ENCODE measurements around the gene GLB1L.

The GLB1L gene

DNA sequence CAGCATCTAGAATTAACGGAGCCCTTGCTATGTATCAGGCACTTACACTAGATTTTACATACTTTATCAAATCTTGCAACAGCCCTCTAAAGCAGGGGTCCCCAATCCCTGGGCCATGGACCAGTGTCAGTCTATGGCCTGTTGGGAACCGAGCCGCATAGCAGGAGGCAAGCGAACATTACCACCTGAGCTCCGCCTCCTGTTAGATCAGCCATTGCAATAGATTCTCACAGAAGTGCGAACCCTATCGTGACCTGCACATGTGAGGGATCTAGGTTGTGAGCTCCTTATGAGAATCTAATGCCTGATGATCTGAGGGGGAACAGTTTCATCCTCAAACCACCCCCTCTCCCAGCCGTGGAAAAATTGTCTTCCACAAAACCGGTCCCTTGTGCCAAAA is 47.4 kb upstream of the GLB1L start:
- Histone ChIP-seq H3F3A (ENCODE audit: insufficient read depth) (no peaks in the 10 kb centered on the region), H3K9me2 (replicated peaks; ENCODE audit: insufficient read depth, low read length) (no peaks in the 10 kb centered on the region), H3K79me2 (ENCODE audit: insufficient read depth, low read length) (no peaks in the 10 kb centered on the region), H3K9ac (ENCODE audit: low read length) (no peak overlapping the region), H3K27ac (ENCODE audit: low read depth, low read length) (no peak overlapping the region), H3K4me2 (ENCODE audit: low read depth, low read length, poor library complexity, severe bottlenecking) (no peak overlapping the region), H4K20me1 (ENCODE audit: low read depth, low read length) (no peaks in the 10 kb centered on the region), H3K4me3 (ENCODE audit: insufficient read depth, low read length, poor library complexity, severe bottlenecking) (no peak overlapping the region), H3K36me3 (ENCODE audit: low read length) (no peaks in the 10 kb centered on the region), H3K9me3 (ENCODE audit: insufficient read depth, low read length) (no peaks in the 10 kb centered on the region), H3K27me3 (ENCODE audit: low read length) (no peaks in the 10 kb centered on the region), H2AFZ (ENCODE audit: low read depth, low read length, severe bottlenecking) (no peak overlapping the region)
- TF ChIP-seq, protein P1, sequence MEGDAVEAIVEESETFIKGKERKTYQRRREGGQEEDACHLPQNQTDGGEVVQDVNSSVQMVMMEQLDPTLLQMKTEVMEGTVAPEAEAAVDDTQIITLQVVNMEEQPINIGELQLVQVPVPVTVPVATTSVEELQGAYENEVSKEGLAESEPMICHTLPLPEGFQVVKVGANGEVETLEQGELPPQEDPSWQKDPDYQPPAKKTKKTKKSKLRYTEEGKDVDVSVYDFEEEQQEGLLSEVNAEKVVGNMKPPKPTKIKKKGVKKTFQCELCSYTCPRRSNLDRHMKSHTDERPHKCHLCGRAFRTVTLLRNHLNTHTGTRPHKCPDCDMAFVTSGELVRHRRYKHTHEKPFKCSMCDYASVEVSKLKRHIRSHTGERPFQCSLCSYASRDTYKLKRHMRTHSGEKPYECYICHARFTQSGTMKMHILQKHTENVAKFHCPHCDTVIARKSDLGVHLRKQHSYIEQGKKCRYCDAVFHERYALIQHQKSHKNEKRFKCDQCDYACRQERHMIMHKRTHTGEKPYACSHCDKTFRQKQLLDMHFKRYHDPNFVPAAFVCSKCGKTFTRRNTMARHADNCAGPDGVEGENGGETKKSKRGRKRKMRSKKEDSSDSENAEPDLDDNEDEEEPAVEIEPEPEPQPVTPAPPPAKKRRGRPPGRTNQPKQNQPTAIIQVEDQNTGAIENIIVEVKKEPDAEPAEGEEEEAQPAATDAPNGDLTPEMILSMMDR (IDR thresholded peaks at IDR 0.05; ENCODE audit: insufficient read depth, low read length, poor library complexity, severe bottlenecking) = no peak
- no peak for TF ChIP-seq EZH2phosphoT487 (conservative IDR thresholded peaks at IDR 0.05; ENCODE audit: low read length)

DNA sequence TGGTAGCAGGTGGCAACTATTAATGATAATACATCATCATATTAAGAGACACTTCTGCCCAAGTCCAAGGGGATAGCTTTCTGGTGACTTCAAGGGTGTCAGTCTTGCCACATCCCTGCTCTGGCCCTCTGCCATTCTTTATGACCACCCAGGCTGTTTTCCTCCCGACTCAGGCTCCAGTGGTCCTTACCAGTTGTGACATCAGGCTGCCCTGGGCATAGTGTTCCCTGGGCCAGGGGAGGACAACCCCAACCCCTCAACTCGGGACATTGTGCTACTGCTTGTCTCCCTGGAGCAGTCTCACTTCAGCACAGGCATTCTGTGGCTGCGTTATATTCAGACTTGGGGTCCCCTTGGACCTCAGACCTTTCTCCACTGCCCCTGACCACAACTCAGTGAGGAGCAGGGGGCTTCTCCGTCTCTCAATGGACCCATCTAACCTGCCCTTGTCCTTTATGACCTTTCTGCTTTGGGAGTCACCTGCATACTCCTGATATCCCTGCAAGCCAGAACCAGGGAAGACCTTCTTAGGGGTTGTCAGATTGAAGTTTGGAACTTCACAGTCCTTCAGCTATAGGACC is 46.8 kb upstream of the GLB1L start:
- no peaks in the 10 kb centered on the region for H3K36me3 ChIP-seq (ENCODE audit: low read length)
- no peak overlapping the region for H3K4me3 ChIP-seq (ENCODE audit: insufficient read depth, low read length, poor library complexity, severe bottlenecking)
- H3K27me3 ChIP-seq (ENCODE audit: low read length) = no peaks in the 10 kb centered on the region
- no peak overlapping the region for H3K27ac ChIP-seq (ENCODE audit: low read depth, low read length)
- no peaks in the 10 kb centered on the region for H3K9me3 ChIP-seq (ENCODE audit: insufficient read depth, low read length)
- no peaks in the 10 kb centered on the region for H3K9me2 ChIP-seq (replicated peaks; ENCODE audit: insufficient read depth, low read length)
- no peak overlapping the region for H3K9ac ChIP-seq (ENCODE audit: low read length)
- H4K20me1 ChIP-seq (ENCODE audit: low read depth, low read length) = no peaks in the 10 kb centered on the region
- no peak for TF ChIP-seq EZH2phosphoT487 (conservative IDR thresholded peaks at IDR 0.05; ENCODE audit: low read length)
- TF ChIP-seq, protein P1 (IDR thresholded peaks at IDR 0.05; ENCODE audit: insufficient read depth, low read length, poor library complexity, severe bottlenecking) = no peak
- no peak overlapping the region for H3K4me2 ChIP-seq (ENCODE audit: low read depth, low read length, poor library complexity, severe bottlenecking)
- no peaks in the 10 kb centered on the region for H3K79me2 ChIP-seq (ENCODE audit: insufficient read depth, low read length)
- H2AFZ ChIP-seq (ENCODE audit: low read depth, low read length, severe bottlenecking) = no peak overlapping the region
- no peaks in the 10 kb centered on the region for H3F3A ChIP-seq (ENCODE audit: insufficient read depth)

DNA sequence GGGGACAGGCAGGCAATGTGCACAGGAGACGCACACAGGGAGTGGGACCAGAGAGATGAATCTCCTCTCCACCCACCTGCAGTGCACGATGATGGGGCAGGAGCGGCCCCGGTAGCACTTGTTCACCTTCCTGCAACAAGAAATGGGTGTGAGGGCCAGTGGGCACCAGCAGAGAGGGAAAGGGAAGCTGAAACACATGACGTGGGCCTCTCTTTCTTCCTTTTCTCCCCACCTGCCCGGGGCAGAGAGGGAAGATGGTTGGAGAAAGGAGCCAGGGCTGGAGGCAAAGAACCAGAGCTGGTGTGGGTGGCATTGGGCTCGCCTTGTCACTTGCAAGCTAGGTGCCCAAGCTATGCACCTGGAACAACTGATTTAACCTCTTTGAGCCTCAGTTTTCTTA is 46.1 kb upstream of the GLB1L start:
- Histone ChIP-seq H3K36me3 (ENCODE audit: low read length) (no peaks in the 10 kb centered on the region), H3K4me2 (ENCODE audit: low read depth, low read length, poor library complexity, severe bottlenecking) (no peak overlapping the region), H3K27ac (ENCODE audit: low read depth, low read length) (no peak overlapping the region), H3K4me3 (ENCODE audit: insufficient read depth, low read length, poor library complexity, severe bottlenecking) (no peak overlapping the region), H3K79me2 (ENCODE audit: insufficient read depth, low read length) (no peaks in the 10 kb centered on the region), H3K27me3 (ENCODE audit: low read length) (no peaks in the 10 kb centered on the region), H3K9me2 (replicated peaks; ENCODE audit: insufficient read depth, low read length) (no peaks in the 10 kb centered on the region), H3K9me3 (ENCODE audit: insufficient read depth, low read length) (no peaks in the 10 kb centered on the region), H3F3A (ENCODE audit: insufficient read depth) (no peaks in the 10 kb centered on the region), H2AFZ (ENCODE audit: low read depth, low read length, severe bottlenecking) (no peak overlapping the region), H3K9ac (ENCODE audit: low read length) (no peak overlapping the region), H4K20me1 (ENCODE audit: low read depth, low read length) (no peaks in the 10 kb centered on the region)
- TF ChIP-seq, protein P1 (IDR thresholded peaks at IDR 0.05; ENCODE audit: insufficient read depth, low read length, poor library complexity, severe bottlenecking) = no peak
- TF ChIP-seq EZH2phosphoT487 (conservative IDR thresholded peaks at IDR 0.05; ENCODE audit: low read length) = no peak
